K562 (cell line): ENCODE data around the gene RBPJ. TPM values are rescaled to one million over a fixed set of nuclear protein-coding genes. Genes with fewer than 3 reads are reported as not detected.

ENCODE experiments used
- ATAC-seq: fragments of 200-7000 bp; cut with Tn5 transposase; 3 replicates; pipeline ENCODE4 v1.9.1; 2020; ENCODE audit warnings: moderate library complexity
- BruUV-seq: library from RNA; stranded (reverse); fragments of 400-500 nt; replicated peaks from 2 replicates; lab custom pipeline; 2021; lab: Mats Ljungman, UMichigan
- CTCF ChIA-PET: fragments of 300-600 bp; formaldehyde crosslinking; extraction: SDS; loops from one replicate; lab custom pipeline; 2021; ENCODE audit warnings: low intra/inter-chr PET ratio; lab: Yijun Ruan, JAX
- POLR2A ChIA-PET: fragments of 300-600, 350-650 bp; sonication (Branson Sonifier 250); formaldehyde crosslinking; extraction: SDS; loops from one replicate; lab custom pipeline; 2021; ENCODE audit warnings: antibody characterized with exemption, inconsistent platforms; lab: Yijun Ruan, JAX
- DNase-seq, 4 experiments: peaks; one replicate each; pipeline versions ENCODE4 v3.0.0 to v3.0.0-alpha.2; 2011 to 2018; ENCODE audit warnings: low spot score in 3 of 4, mixed read lengths in 3 of 4; ENCODE audit errors: extremely low read depth in 1 of 4
- FAIRE-seq: peaks from 2 replicates; lab custom pipeline; 2011; peaks lifted over from hg19 to GRCh38; lab: Jason Lieb, UNC
- H2AFZ ChIP-seq: 2 replicates; pipeline ENCODE4 v1.6.0; 2011; ENCODE audit warnings: low read depth, low read length, control low read depth, inconsistent platforms
- H3K27ac ChIP-seq: fragments of 200-600 bp; 3 replicates; pipeline ENCODE4 v1.8.0; 2011; ENCODE audit warnings: low read depth, mild to moderate bottlenecking, control low read depth, inconsistent platforms, low read length, moderate library complexity, mixed read lengths; ENCODE audit errors: extremely low read depth
- H3K27me3 ChIP-seq, 2 experiments: fragments of 300-600 bp in 1 of 2; 2 replicates in 1 of 2; 3 replicates in 1 of 2; pipeline versions ENCODE4 v1.6.0 to v1.8.0; 2011; ENCODE audit warnings: inconsistent platforms in 2 of 2, low read length in 2 of 2, mild to moderate bottlenecking in 1 of 2, mixed read lengths in 1 of 2, moderate library complexity in 1 of 2; ENCODE audit not compliant: control insufficient read depth in 2 of 2, insufficient read depth in 2 of 2
- H3K36me3 ChIP-seq: fragments of 300-600 bp; 3 replicates; pipeline ENCODE4 v1.8.0; 2011; ENCODE audit warnings: mild to moderate bottlenecking, low read length, inconsistent platforms; ENCODE audit not compliant: control insufficient read depth, insufficient read depth
- H3K4me1 ChIP-seq, 2 experiments: fragments of 200-600 bp in 1 of 2; replicated peaks in 1 of 2; 2 replicates in 1 of 2; 3 replicates in 1 of 2; pipeline versions ENCODE4 v1.5.1 to v1.8.0; 2011; ENCODE audit warnings: inconsistent platforms in 2 of 2, low read length in 2 of 2, mild to moderate bottlenecking in 1 of 2, mixed read lengths in 1 of 2, moderate library complexity in 1 of 2; ENCODE audit not compliant: control insufficient read depth in 2 of 2, insufficient read depth in 2 of 2
- H3K4me2 ChIP-seq: 2 replicates; pipeline ENCODE4 v1.6.1; 2011; ENCODE audit warnings: low read length, control low read depth, inconsistent platforms, mixed read lengths; ENCODE audit not compliant: insufficient read depth
- H3K4me3 ChIP-seq: fragments of 200-600 bp; sonication (generic), shearing (Covaris generic); 2 replicates; pipeline ENCODE4 v1.5.1; 2016; ENCODE audit warnings: control low read depth, inconsistent platforms
- H3K79me2 ChIP-seq: fragments of 200-600 bp; 3 replicates; pipeline ENCODE4 v1.8.0; 2011; ENCODE audit warnings: low read length, inconsistent platforms; ENCODE audit not compliant: control insufficient read depth, insufficient read depth
- H3K9ac ChIP-seq, 2 experiments: 2 replicates each; pipeline versions ENCODE4 v1.6.0 to v1.6.1; 2011; ENCODE audit warnings: low read depth in 2 of 2, low read length in 2 of 2, control low read depth in 1 of 2, inconsistent platforms in 1 of 2, mild to moderate bottlenecking in 1 of 2, mixed read lengths in 1 of 2; ENCODE audit not compliant: insufficient read depth in 1 of 2
- H3K9me1 ChIP-seq: one replicate; pipeline ENCODE4 v1.6.0; 2011; ENCODE audit warnings: inconsistent platforms, mild to moderate bottlenecking, low read length, moderate library complexity; ENCODE audit not compliant: control insufficient read depth, insufficient read depth
- H3K9me3 ChIP-seq: replicated peaks from 2 replicates; pipeline ENCODE4 v1.5.1; 2011; ENCODE audit warnings: low read depth, low read length, inconsistent platforms; ENCODE audit not compliant: control insufficient read depth, insufficient read depth
- H4K20me1 ChIP-seq: replicated peaks from 2 replicates; pipeline ENCODE4 v1.6.1; 2011; ENCODE audit warnings: low read length, inconsistent platforms, mixed read lengths; ENCODE audit not compliant: control insufficient read depth, insufficient read depth
- KLF1 ChIP-seq: fragments of 450-650 bp; IDR thresholded peaks from 2 replicates; pipeline ENCODE4 v1.6.1; 2016; ENCODE audit warnings: missing genetic modification characterization, missing compliant biosample characterization
- NFXL1 ChIP-seq: fragments of 450-650 bp; formaldehyde crosslinking; IDR thresholded peaks from 2 replicates; pipeline ENCODE4 v1.4.0; 2021; ENCODE audit warnings: mild to moderate bottlenecking
- ZHX1 ChIP-seq: fragments of 150-350 bp; conservative IDR thresholded peaks from 2 replicates; pipeline ENCODE4 v1.6.1; 2014; ENCODE audit warnings: low read length
- ZNF318 ChIP-seq, 2 experiments: fragments of 450-650 bp; IDR thresholded peaks; 2 replicates each; pipeline ENCODE4 v1.6.1; 2016; ENCODE audit warnings: mild to moderate bottlenecking in 2 of 2, borderline replicate concordance in 1 of 2, low read depth in 1 of 2, moderate library complexity in 1 of 2
- WGBS: fragments of 100-300 bp; shearing (Covaris generic); methylation state at CpG from one replicate; pipeline ENCODE4 v1.1.6; 2016; ENCODE audit warnings: low coverage, mixed read lengths; ENCODE audit not compliant: insufficient coverage; ENCODE audit errors: missing lambda C conversion rate; 5-methylcytosine and 5-hydroxymethylcytosine counted together
- in situ Hi-C: fragments of 300-500 bp; cut with MboI; formaldehyde crosslinking; loops from 4 replicates; pipeline ENCODE4 v1.15.0; 2018; ENCODE audit warnings: inconsistent platforms, mixed read lengths
- intact Hi-C: fragments of 100-400 bp; cut with micrococcal nuclease; formaldehyde crosslinking; loops from 2 replicates; pipeline ENCODE4 v1.14.2; 2022
- polyA plus RNA-seq, 8 experiments: library from polyadenylated mRNA; depleted of rRNA in 4 of 8; stranded (reverse) in 5 of 8; unstranded in 3 of 8; fragments of >200 nt; fragmentation: Nextera tagmentation in 2 of 8; fragmentation: Illumina TruSeq in 1 of 8; extraction: Ambion mirVana in 2 of 8; extraction: Trizol in 1 of 8; gene quantifications; 2 replicates each; pipeline versions ENCODE4 v1.2.1 to v1.2.3, GENCODE V29; 2011 to 2014; ENCODE audit warnings: inconsistent platforms in 1 of 8, missing spikeins in 1 of 8
- total RNA-seq, 7 experiments: library from RNA; depleted of rRNA in 6 of 7; stranded (reverse); fragments of >200 nt in 6 of 7; fragmentation: Illumina TruSeq in 2 of 7; extraction: Trizol in 2 of 7; gene quantifications; 2 replicates each; pipeline versions ENCODE4 v1.2.1 to v1.2.3, GENCODE V29; 2011 to 2021; ENCODE audit warnings: low replicate concordance in 1 of 7

The RBPJ gene
- total and polyA plus RNA-seq, 9 of the 15 experiments (the other 6 are each of a cell fraction or from before 2014, with no cell fraction given): 17.2 to 49.4 (median 33.8) TPM

GRCh38 chr4:26418107-26418506 is 97.3 kb downstream of the RBPJ start (continued):
- TF ChIP-seq ZNF318 (IDR thresholded peaks at IDR 0.05; ENCODE audit: borderline replicate concordance in 1 of 2, low read depth in 1 of 2): no peak

DNA sequence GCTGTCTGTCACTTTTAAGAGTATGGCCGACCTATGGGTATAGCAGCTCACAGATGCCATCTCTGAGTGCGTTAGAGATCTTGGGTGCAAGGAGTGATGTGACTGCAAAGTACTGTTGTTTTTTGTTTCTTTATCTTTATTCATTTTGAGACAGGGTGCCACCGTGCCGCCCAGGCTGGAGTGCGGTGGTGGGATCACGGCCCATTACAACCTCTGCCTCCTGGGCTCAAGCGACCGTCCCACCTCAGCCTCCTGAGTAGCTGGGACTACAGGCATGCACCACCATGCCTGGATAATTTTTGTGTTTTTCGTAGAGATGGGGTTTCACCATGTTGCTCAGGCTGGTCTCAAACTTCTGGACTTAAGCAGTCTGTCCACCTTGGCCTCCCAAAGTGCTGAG is 98.0 kb downstream of the RBPJ start:
- no peak for DNase-seq
- Histone ChIP-seq H3K9ac (no peak overlapping the region), H3K9me1 (no peaks in the 10 kb centered on the region), H3K9me3 (no peaks in the 10 kb centered on the region), H3K4me2 (no peak overlapping the region), H3K79me2 (no peaks in the 10 kb centered on the region), H4K20me1 (no peaks in the 10 kb centered on the region), H3K4me1 (no peaks in the 10 kb centered on the region), H2AFZ (no peak overlapping the region), H3K36me3 (peaks cover 28% of the 10 kb centered on the region; the same call in 2 of the 3 replicates), H3K27ac (no peak overlapping the region), H3K4me3 (no peak overlapping the region), H3K27me3 (no peaks in the 10 kb centered on the region)
- ChIA-PET POLR2A (no interaction called here), CTCF (no interaction called here)
- in situ Hi-C loops: loop anchor here (25.0 kb wide), 1 partner anchor 357 kb away; no protein-coding TSS in a partner anchor
- 95% methylated on average over 9 of the region's 9 CpGs for WGBS
- BruUV-seq: no TSS peak
- ATAC-seq: no peak
- no peak for TF ChIP-seq NFXL1
- no peak for TF ChIP-seq ZHX1
- TF ChIP-seq KLF1 (tag): no peak
- no peak for FAIRE-seq
- intact Hi-C loops: loop anchor here (10.0 kb wide), 1 partner anchor 264 kb away; no protein-coding TSS in a partner anchor
